GM18511 (cell line): ENCODE data around the gene OR6X1.
A peak's percentile ranks its signal among the peaks of the same experiment; 100 is the strongest.

ENCODE experiments used
- ATAC-seq: cut with Tn5 transposase; IDR thresholded peaks from one replicate; pipeline ENCODE4 v1.9.1; 2021; ENCODE audit warnings: mild to moderate bottlenecking, moderate library complexity; ENCODE audit not compliant: unreplicated experiment

The OR6X1 gene

DNA sequence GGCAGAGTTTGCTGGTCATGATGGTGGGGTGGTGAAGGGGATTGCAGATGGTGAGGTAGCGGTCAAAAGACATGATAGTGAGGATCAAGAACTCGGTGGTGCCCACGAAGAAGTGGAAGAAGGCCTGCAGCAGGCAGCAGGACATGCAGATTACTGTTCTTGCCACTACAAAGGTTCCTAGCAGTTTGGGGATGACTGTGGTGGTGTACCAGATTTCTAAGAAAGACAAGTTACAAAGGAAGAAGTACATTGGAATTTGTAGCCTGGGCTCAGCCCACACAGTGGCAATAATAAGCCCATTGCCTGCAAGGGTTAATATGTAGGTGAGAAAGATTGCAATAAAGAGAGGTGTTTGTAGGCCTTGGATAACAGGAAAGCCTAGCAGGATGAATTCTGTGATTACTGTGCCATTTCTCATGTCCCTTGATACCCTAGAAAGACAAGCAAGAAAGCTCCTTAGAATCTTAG lies at the start of gene OR6X1:
Gene OR6X1, minus strand, starts transcription at position 418 of the 468 bp plus-strand sequence. Its CDS starts 0 bp downstream, at position 418.
- no peak for ATAC-seq

DNA sequence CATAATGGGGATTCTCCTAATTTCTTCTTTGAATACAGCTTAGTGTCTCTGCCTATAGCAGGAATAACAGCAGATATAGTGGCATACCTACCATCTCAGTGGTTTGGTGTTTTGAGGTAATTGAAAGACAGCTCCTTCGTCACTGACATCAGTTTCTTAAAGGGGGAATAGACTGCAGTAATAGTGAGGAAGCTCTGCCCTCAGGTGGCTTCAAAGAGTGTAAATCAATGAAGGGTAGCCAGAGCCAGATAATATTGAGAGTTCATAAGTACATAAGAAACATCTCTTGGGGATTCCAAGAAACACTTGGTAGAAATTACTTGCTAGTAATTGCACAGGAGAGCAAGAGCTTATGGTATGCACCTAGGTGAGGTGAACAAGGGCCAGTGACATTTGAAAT lies 47.4 kb upstream of the OR6X1 start:
- no peak for ATAC-seq

- ATAC-seq, result no peak
Measured at GRCh38 chr11:123800036-123800435, 45.7 kb upstream of the OR6X1 start.

GRCh38 chr11:123799438-123799837 lies 45.1 kb upstream of the OR6X1 start:
- no peak for ATAC-seq

- no peak for ATAC-seq
Measured at GRCh38 chr11:123798513-123799252, 44.4 kb upstream of the OR6X1 start.

- no peak for ATAC-seq
Measured at GRCh38 chr11:123798079-123798478, 43.8 kb upstream of the OR6X1 start.

GRCh38 chr11:123797541-123797940 lies 43.2 kb upstream of the OR6X1 start:
- ATAC-seq, result no peak

GRCh38 chr11:123797114-123797513 lies 42.8 kb upstream of the OR6X1 start:
- no peak for ATAC-seq

GRCh38 chr11:123796226-123796625 lies 41.9 kb upstream of the OR6X1 start:
- ATAC-seq, result no peak

- ATAC-seq, result no peak
Measured at GRCh38 chr11:123783536-123783935, 29.2 kb upstream of the OR6X1 start.

DNA sequence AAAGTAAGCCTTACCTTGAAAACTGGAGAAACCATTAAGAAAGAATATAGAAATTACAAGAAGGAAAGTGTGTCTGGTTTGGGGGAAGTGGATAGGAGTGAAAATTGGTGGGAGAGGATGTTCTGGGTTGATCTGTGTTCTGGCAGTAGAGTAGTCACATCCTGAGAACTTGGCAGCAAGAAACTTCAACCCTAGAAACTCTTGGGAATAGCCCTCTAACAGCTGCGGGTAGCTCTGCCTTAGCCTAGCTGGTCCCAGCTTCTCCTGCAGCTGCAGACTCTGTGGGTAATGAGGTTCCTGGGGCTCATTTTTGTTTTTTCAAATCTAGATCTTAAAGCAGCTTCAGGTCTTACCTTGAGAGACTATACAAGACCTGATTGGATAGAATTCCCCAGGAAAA lies 24.2 kb upstream of the OR6X1 start:
- no peak for ATAC-seq

GRCh38 chr11:123775715-123776549 lies 21.6 kb upstream of the OR6X1 start:
- ATAC-seq, result no peak

DNA sequence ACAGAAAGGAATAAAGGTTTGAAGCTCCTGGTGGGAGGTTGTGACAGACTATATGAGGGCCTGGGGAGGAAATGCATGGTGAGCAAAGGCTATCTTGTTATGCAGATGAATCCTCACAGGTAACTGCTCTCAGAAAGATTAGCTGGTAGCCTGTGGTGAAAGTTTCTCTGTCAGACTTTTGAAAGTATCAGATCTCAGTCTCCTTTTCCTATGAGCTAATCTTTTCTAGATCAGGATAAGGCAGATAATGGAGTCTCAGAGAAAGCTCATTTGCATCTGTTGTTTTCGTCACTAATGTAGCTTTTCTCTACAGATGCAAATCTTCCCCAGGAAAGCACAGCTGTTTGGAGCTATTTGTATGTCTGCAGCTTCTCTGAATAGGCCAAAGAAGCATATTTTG lies 21.0 kb upstream of the OR6X1 start:
- no peak for ATAC-seq

- no peak for ATAC-seq
Measured at GRCh38 chr11:123773959-123774358, 19.6 kb upstream of the OR6X1 start.

DNA sequence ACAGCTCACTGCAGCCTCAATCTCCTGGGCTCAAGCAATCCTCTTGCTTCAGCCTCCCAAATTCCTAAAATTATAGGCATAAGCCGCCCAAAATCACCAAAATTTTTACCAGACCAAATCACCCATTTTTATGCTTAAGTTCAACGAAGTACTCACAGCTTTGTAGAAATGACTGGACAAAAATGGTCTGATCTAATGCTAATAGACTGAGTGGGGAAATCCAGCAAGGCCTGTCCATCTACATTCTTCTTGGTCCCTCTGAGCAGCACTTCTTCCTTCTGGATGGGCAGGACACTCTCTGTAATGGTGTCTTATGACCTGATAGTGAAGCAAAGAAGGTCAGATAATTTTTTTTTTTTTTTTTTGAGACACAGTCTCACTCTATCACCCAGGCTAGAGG lies 18.7 kb upstream of the OR6X1 start:
- ATAC-seq, result no peak

- no peak for ATAC-seq
Measured at GRCh38 chr11:123771664-123772063, 17.3 kb upstream of the OR6X1 start.

GRCh38 chr11:123770712-123771111 lies 16.4 kb upstream of the OR6X1 start:
- ATAC-seq, result no peak

- ATAC-seq, result no peak
Measured at GRCh38 chr11:123765601-123766000, 11.3 kb upstream of the OR6X1 start.

DNA sequence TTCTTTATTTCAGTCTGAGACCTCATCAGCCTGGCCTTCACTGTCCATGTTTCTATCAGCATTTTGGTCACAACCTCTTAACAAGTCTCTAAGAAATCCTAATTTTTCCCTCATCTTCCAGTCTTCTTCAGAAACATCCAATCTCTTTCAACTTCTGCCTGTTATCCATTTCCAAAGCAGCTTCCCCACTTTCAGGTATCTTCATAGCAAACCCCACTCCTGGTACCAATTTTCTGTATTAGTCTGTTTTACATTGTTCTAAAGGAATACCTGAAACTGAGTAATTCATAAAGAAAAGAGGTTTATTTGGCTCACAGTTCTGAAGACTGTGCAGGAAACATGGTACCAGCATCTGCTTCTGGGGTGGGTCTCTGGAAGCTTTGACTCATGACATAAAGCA lies 8.1 kb upstream of the OR6X1 start:
- no peak for ATAC-seq

DNA sequence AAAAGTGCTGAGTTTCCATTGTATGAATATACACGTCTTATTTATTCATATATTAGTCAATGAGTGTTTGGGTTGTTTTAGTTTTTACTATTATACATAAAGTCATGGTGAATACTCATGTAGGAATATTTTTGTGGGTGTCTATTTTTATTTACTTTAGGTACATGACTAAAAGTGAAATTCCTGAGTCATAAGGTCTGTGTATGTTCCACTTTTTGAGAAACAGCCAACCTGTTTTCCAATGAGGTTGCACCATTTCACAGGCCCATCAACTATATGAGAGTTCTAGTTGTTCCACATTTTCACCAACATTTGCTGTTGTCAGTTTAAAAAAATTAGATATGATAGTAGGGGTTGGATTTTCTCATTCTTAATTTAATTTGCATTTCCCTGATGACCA lies 6.6 kb upstream of the OR6X1 start:
- peak; percentile 88 for ATAC-seq

DNA sequence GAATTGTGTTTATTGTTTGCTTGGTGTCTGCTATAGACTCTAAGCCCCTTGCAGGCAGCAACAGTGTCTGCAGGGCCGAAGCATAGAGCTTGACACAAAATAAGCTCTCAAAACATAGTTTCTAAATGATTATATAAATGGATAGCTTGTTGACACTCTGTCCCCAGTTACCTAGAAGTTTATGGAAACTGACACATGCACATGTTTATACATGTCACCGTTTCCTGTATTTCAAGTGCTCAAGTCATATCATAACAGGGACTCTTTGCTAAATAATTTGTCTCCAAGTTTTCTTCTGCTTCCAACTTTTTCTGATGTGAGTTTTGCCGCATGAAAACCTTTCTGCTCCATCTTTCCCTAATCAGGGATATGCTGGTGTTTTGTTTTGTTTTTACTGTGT lies 3.7 kb upstream of the OR6X1 start:
- no peak for ATAC-seq

DNA sequence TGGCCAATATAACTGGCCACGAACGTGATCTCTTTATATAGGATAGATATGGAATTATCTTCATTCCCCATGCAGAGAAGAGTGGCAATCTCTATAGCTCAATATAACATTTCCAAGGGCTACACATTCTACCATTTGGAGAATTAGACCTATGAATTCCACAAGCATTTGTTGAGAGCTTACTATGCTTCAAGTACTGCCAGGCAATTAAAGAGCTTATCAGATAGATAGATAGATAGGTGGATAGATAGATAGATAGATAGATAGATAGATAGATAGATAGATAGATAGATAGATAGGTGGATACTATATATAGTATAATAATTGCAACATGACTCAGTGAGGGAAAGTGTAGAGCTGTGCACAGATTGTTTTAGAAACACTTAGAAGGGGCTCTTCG lies 1.5 kb upstream of the OR6X1 start:
- no peak for ATAC-seq
